Esophagus muscularis mucosa (tissue), 4 donors: Measurements from ENCODE around the gene MYB. TPM values are rescaled to one million over a fixed set of nuclear protein-coding genes. Genes with fewer than 3 reads are reported as not detected.

Source experiments
- DNase-seq: peaks from one replicate; pipeline ENCODE4 v3.0.0-alpha.2; 2017; ENCODE audit errors: extremely low spot score
- H3K27ac ChIP-seq, 4 donors: fragments of 200-600 bp; sonication (generic); replicated peaks in 1 of 4; 1 replicate in 3 of 4; 2 replicates in 1 of 4; pipeline ENCODE4 v1.5.1; 2016 to 2019; ENCODE audit warnings: mild to moderate bottlenecking in 1 of 4
- H3K27me3 ChIP-seq, 4 donors: fragments of 200-600 bp; sonication (generic); one replicate each; pipeline versions ENCODE4 v1.5.1 to v1.6.0; 2016 to 2019
- H3K36me3 ChIP-seq, 4 donors: fragments of 200-600 bp; sonication (generic); one replicate each; pipeline ENCODE4 v1.5.1; 2016 to 2019
- H3K4me1 ChIP-seq, 4 donors: fragments of 200-600 bp; sonication (generic); one replicate each; pipeline ENCODE4 v1.5.1; 2016 to 2019
- H3K4me3 ChIP-seq, 4 donors: fragments of 200-600 bp; sonication (generic); 1 replicate in 2 of 4; 2 replicates in 2 of 4; pipeline ENCODE4 v1.5.1; 2016 to 2019; ENCODE audit warnings: mild to moderate bottlenecking in 4 of 4, moderate library complexity in 1 of 4
- H3K9me3 ChIP-seq, 4 donors: fragments of 200-600 bp; sonication (generic); 1 replicate in 3 of 4; 2 replicates in 1 of 4; pipeline ENCODE4 v1.5.1; 2016 to 2019
- EP300 ChIP-seq: sonication (generic); formaldehyde crosslinking; IDR thresholded peaks from one replicate; pipeline ENCODE4 v1.6.1; 2017; ENCODE audit warnings: antibody characterized with exemption
- POLR2A ChIP-seq: fragments of 450-650 bp; IDR thresholded peaks from one replicate; pipeline ENCODE4 v1.6.1; 2017; ENCODE audit warnings: antibody characterized with exemption, moderate library complexity, mild to moderate bottlenecking, low read depth
- POLR2AphosphoS5 ChIP-seq, 2 donors: sonication (generic); formaldehyde crosslinking; IDR thresholded peaks; one replicate each; pipeline ENCODE4 v1.6.1; 2017; ENCODE audit warnings: antibody characterized with exemption in 2 of 2
- WGBS: methylation state at CpG from one replicate; pipeline ENCODE4 v1.1.5; 2018; 5-methylcytosine and 5-hydroxymethylcytosine counted together
- intact Hi-C: fragments of 100-400 bp; cut with DNase I; formaldehyde crosslinking; loops from one replicate; pipeline ENCODE4 v1.15.1; 2023
- total RNA-seq, 4 donors: library from RNA; depleted of rRNA; stranded (reverse); fragments of >200 nt; gene quantifications; one replicate each; pipeline versions ENCODE4 v1.1.0 to v1.2.1, GENCODE V29; 2016
- TF ChIP-seq, protein P1 (sequence below), 3 experiments: fragments of 200-600 bp in 2 of 3; fragments of 450-650 bp in 1 of 3; sonication (generic) in 2 of 3; IDR thresholded peaks; one replicate each; pipeline ENCODE4 v1.5.1; 2017 to 2019; ENCODE audit warnings: antibody characterized with exemption in 3 of 3, mild to moderate bottlenecking in 2 of 3, moderate library complexity in 1 of 3

Gene MYB
- total RNA-seq, 4 donors from 2014 or later: 0.29 to 0.83 (median 0.50) TPM

- no peak overlapping the region for H3K4me3 ChIP-seq
- intact Hi-C loops: no loop called here
- TF ChIP-seq POLR2AphosphoS5 (IDR thresholded peaks at IDR 0.05) (no peak), EP300 (no peak), POLR2A (no peak)
- TF ChIP-seq, protein P1, sequence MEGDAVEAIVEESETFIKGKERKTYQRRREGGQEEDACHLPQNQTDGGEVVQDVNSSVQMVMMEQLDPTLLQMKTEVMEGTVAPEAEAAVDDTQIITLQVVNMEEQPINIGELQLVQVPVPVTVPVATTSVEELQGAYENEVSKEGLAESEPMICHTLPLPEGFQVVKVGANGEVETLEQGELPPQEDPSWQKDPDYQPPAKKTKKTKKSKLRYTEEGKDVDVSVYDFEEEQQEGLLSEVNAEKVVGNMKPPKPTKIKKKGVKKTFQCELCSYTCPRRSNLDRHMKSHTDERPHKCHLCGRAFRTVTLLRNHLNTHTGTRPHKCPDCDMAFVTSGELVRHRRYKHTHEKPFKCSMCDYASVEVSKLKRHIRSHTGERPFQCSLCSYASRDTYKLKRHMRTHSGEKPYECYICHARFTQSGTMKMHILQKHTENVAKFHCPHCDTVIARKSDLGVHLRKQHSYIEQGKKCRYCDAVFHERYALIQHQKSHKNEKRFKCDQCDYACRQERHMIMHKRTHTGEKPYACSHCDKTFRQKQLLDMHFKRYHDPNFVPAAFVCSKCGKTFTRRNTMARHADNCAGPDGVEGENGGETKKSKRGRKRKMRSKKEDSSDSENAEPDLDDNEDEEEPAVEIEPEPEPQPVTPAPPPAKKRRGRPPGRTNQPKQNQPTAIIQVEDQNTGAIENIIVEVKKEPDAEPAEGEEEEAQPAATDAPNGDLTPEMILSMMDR (IDR thresholded peaks at IDR 0.05): no peak
- WGBS: 69% methylated on average over 13 of the region's 13 CpGs
- H3K27me3 ChIP-seq: no peaks in the 10 kb centered on the region
- no peak for DNase-seq
- no peak overlapping the region for H3K27ac ChIP-seq
- H3K4me1 ChIP-seq: no peaks in the 10 kb centered on the region
- no peaks in the 10 kb centered on the region for H3K36me3 ChIP-seq
- H3K9me3 ChIP-seq: no peaks in the 10 kb centered on the region
Measured at GRCh38 chr6:135251498-135252441, 70.7 kb downstream of the MYB start.

- 71% methylated on average over 1 of the region's 1 CpG for WGBS
- intact Hi-C loops: no loop called here
- no peak for DNase-seq
Measured at GRCh38 chr6:135254471-135254870, 73.4 kb downstream of the MYB start.

GRCh38 chr6:135256866-135257265, 75.8 kb downstream of the MYB start:
- H3K4me1 ChIP-seq: no peaks in the 10 kb centered on the region
- intact Hi-C loops: no loop called here
- DNase-seq: no peak
- H3K36me3 ChIP-seq: no peaks in the 10 kb centered on the region
- no peak overlapping the region for H3K27ac ChIP-seq
- 64% methylated on average over 4 of the region's 4 CpGs for WGBS
- peaks cover 0 to 4% (median 1%) of the 10 kb centered on the region in 4 donors for H3K27me3 ChIP-seq
- H3K9me3 ChIP-seq: no peaks in the 10 kb centered on the region
- TF ChIP-seq POLR2AphosphoS5 (IDR thresholded peaks at IDR 0.05): no peak
- no peak for TF ChIP-seq EP300
- TF ChIP-seq POLR2A: no peak
- TF ChIP-seq, protein P1 (IDR thresholded peaks at IDR 0.05): no peak
- no peak overlapping the region for H3K4me3 ChIP-seq

More at GRCh38 chr6:135254471-135254870, 73.4 kb downstream of the MYB start:
- Histone ChIP-seq H3K4me1 (no peaks in the 10 kb centered on the region), H3K27me3 (no peaks in the 10 kb centered on the region), H3K27ac (no peak overlapping the region), H3K4me3 (no peak overlapping the region), H3K36me3 (no peaks in the 10 kb centered on the region), H3K9me3 (no peaks in the 10 kb centered on the region)
- TF ChIP-seq EP300 (no peak), POLR2AphosphoS5 (IDR thresholded peaks at IDR 0.05) (no peak), POLR2A (no peak)
- TF ChIP-seq, protein P1 (IDR thresholded peaks at IDR 0.05): no peak

DNA sequence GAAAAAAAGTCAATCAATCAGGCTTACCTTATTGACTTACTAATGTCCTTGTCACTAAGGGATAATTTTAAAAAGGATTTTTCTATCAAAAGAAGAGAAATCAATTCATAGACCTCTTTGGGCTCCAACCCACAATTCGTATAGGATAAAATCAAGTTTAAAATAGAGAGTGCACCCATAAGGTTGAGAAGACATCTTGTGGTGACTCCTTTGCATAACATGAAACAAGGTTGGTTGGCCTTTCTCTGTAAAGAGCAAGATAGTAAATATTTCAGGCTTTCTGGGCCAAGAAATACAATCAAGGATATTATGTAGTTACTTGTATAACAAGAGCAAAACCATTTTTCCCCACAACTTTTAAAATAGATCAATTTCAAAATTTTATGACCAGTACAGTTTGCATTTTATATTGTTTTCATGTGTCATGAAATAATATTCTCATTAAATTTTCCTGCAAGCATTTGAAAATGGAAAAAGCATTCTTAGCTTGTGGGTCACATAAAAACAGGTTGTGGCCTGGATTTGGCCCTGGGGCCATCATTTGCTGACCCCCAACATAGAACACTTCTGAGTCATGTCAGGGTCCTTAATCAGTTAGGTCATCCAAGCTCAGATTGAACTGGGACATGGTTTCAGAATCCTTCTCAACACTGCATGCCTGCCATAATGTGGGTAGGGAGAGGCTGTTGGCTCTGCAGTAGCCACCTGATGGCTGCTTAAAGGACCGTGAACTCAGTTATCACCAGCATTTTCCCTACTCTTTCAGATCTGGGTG, 76.7 kb downstream of the MYB start:
- TF ChIP-seq POLR2A (no peak), EP300 (no peak), POLR2AphosphoS5 (IDR thresholded peaks at IDR 0.05) (no peak)
- TF ChIP-seq, protein P1 (IDR thresholded peaks at IDR 0.05): no peak
- peaks cover 0 to 4% (median 1%) of the 10 kb centered on the region in 4 donors for H3K27me3 ChIP-seq
- DNase-seq: no peak
- H3K27ac ChIP-seq: no peak overlapping the region
- intact Hi-C loops: no loop called here
- 69% methylated on average over 2 of the region's 2 CpGs for WGBS
- H3K4me3 ChIP-seq: no peak overlapping the region
- no peaks in the 10 kb centered on the region for H3K36me3 ChIP-seq
- no peaks in the 10 kb centered on the region for H3K9me3 ChIP-seq
- no peaks in the 10 kb centered on the region for H3K4me1 ChIP-seq
